Osteocyte (in vitro differentiated cells): ENCODE results near the gene LSM8. TPM values are rescaled to one million over a fixed set of nuclear protein-coding genes. Genes with fewer than 3 reads are reported as not detected.
"Not testable (repeated sequence)": the region's sequence is repeated elsewhere in the genome, so short reads cannot be mapped to it uniquely, and the experiment has no call there.

Source experiments
- DNase-seq: peaks from one replicate; pipeline ENCODE4 v3.0.0; 2021; ENCODE audit warnings: mixed read lengths; ENCODE audit not compliant: unreplicated experiment; ENCODE audit errors: extremely low spot score
- H3K27ac Mint-ChIP-seq: one replicate; pipeline ENCODE4 v1.8.0; 2021; ENCODE audit warnings: mild to moderate bottlenecking, mixed read lengths; ENCODE audit not compliant: unreplicated experiment
- H3K27me3 Mint-ChIP-seq: one replicate; pipeline ENCODE4 v1.8.0; 2021; ENCODE audit warnings: mixed read lengths; ENCODE audit not compliant: unreplicated experiment
- H3K36me3 Mint-ChIP-seq: one replicate; pipeline ENCODE4 v1.8.0; 2021; ENCODE audit warnings: mixed read lengths; ENCODE audit not compliant: unreplicated experiment
- H3K4me1 Mint-ChIP-seq: one replicate; pipeline ENCODE4 v1.8.0; 2021; ENCODE audit warnings: mixed read lengths; ENCODE audit not compliant: unreplicated experiment
- H3K4me3 Mint-ChIP-seq: one replicate; pipeline ENCODE4 v1.8.0; 2021; ENCODE audit warnings: mild to moderate bottlenecking, moderate library complexity, mixed read lengths; ENCODE audit not compliant: unreplicated experiment
- H3K9me3 Mint-ChIP-seq: one replicate; pipeline ENCODE4 v1.8.0; 2021; ENCODE audit warnings: mixed read lengths; ENCODE audit not compliant: unreplicated experiment
- total RNA-seq: library from RNA; stranded (reverse); gene quantifications from 2 replicates; pipeline ENCODE4 v1.2.1, GENCODE V29; 2021
- TF ChIP-seq, protein P1 (sequence below): fragments of 200-600 bp; sonication (generic); IDR thresholded peaks from 2 replicates; pipeline ENCODE4 v1.5.0; 2021; ENCODE audit warnings: antibody characterized with exemption, mild to moderate bottlenecking, moderate library complexity

The LSM8 gene
- total RNA-seq, 1 donor from 2014 or later, result 27.3 TPM

DNA sequence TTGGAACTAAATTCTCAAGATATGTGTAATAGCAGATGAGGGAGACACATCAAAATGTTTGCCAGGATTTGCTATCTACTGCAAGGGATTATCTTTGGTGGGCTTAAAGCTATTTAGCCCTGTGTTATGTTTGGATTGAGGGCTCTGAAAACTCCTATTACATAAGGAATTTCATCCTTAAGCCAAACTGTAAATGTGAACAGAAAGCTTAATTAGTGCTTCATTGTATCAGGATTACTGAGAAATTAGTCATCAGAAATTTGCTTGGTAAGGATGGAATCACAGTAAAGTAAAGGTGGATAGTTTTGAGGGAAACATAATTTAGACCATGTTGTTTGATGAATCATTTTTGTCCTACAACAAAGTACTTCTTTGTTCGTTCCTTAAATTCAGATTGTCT, 48.9 kb downstream of the LSM8 start:
- no peaks in the 10 kb centered on the region for H3K27me3 Mint-ChIP-seq
- H3K4me1 Mint-ChIP-seq, result no peaks in the 10 kb centered on the region
- TF ChIP-seq, protein P1, sequence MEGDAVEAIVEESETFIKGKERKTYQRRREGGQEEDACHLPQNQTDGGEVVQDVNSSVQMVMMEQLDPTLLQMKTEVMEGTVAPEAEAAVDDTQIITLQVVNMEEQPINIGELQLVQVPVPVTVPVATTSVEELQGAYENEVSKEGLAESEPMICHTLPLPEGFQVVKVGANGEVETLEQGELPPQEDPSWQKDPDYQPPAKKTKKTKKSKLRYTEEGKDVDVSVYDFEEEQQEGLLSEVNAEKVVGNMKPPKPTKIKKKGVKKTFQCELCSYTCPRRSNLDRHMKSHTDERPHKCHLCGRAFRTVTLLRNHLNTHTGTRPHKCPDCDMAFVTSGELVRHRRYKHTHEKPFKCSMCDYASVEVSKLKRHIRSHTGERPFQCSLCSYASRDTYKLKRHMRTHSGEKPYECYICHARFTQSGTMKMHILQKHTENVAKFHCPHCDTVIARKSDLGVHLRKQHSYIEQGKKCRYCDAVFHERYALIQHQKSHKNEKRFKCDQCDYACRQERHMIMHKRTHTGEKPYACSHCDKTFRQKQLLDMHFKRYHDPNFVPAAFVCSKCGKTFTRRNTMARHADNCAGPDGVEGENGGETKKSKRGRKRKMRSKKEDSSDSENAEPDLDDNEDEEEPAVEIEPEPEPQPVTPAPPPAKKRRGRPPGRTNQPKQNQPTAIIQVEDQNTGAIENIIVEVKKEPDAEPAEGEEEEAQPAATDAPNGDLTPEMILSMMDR, result no peak
- H3K9me3 Mint-ChIP-seq, result no peaks in the 10 kb centered on the region
- H3K4me3 Mint-ChIP-seq, result no peak overlapping the region
- no peak overlapping the region for H3K27ac Mint-ChIP-seq
- no peaks in the 10 kb centered on the region for H3K36me3 Mint-ChIP-seq
- no peak for DNase-seq

DNA sequence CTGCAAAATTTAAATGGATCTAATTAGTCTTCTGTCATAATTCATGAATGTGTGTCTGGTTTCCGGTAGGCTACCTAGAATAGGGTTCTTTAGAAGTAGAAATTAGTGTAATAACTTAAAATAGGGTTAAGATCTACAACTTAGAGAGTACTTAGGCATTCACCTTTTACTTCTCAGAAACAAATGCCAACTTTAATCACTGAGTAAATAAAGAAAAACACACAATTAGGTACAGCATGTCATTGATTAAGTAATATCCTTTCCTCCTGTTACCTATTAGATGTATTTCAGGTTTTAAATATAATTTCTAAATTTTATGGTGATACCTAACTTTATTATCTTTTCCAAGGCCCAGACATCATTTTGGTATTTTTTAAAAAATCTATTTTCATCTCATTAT, 49.8 kb downstream of the LSM8 start:
- Mint-ChIP-seq H3K9me3 (no peaks in the 10 kb centered on the region), H3K36me3 (no peaks in the 10 kb centered on the region), H3K4me3 (no peak overlapping the region), H3K27ac (no peak overlapping the region), H3K4me1 (no peaks in the 10 kb centered on the region), H3K27me3 (no peaks in the 10 kb centered on the region)
- TF ChIP-seq, protein P1, result no peak
- no peak for DNase-seq

DNA sequence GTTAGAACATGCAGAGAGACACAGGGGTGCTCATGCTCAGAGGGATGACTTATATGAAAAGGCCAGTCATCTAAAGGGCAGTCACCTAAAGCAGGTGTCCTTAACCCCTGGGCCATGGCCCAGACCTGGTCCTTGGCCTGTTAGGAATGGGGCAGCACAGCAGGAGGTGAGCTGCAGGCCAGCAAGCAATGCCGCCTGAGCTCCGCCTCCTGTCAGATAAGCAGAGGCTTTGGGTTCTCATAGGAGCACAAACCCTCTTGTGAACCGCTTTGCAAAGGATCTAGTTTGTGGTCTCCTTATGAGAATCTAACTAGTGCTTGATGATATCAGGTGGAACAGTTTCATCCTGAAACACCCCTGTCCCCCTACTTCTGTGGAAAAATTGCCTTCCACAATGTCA, 55.0 kb downstream of the LSM8 start:
- H3K27ac Mint-ChIP-seq, result no peak overlapping the region
- DNase-seq, result no peak
- no peak overlapping the region for H3K4me3 Mint-ChIP-seq
- H3K9me3 Mint-ChIP-seq, result no peaks in the 10 kb centered on the region
- H3K36me3 Mint-ChIP-seq, result no peaks in the 10 kb centered on the region
- no peaks in the 10 kb centered on the region for H3K4me1 Mint-ChIP-seq
- H3K27me3 Mint-ChIP-seq, result peaks cover 3% of the 10 kb centered on the region
- TF ChIP-seq, protein P1, result no peak

DNA sequence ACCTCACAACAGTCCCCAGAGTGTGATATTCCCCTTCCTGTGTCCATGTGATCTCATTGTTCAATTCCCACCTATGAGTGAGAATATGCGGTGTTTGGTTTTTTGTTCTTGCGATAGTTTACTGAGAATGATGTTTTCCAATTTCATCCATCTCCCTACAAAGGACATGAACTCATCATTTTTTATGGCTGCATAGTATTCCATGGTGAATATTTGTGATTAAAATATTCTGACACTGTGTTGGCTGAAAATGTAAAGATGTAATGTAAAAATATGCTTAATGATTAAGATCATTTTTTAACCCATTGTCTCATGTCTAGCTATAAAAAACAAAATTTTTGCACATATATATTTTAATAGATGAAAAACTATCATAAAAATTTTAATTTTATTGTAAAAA, 56.4 kb downstream of the LSM8 start:
- H3K4me1 Mint-ChIP-seq, H3K27me3 Mint-ChIP-seq, H3K4me3 Mint-ChIP-seq, DNase-seq, H3K9me3 Mint-ChIP-seq, H3K36me3 Mint-ChIP-seq, H3K27ac Mint-ChIP-seq: not testable (repeated sequence)

Other genes starting within 250 kb of the LSM8 start
- gene ANKRD7, start 40.5 kb downstream of the LSM8 start, total RNA-seq, result not detected in 2 replicates